SK-N-SH treated with all-trans-retinoic acid at 6 μM for 48 hours (cell line): Measurements from ENCODE around the gene MTO1.

Source experiments
- ATAC-seq: fragments of 200-7000 bp; cut with Tn5 transposase; 3 replicates; pipeline ENCODE4 v1.9.1; 2020; ENCODE audit warnings: mild to moderate bottlenecking, moderate library complexity
- ARNTL ChIP-seq: fragments of 450-650 bp; formaldehyde crosslinking; IDR thresholded peaks from 2 replicates; pipeline ENCODE4 v1.5.0; 2020; ENCODE audit warnings: low read depth, mild to moderate bottlenecking, moderate library complexity, borderline replicate concordance
- BACH2 ChIP-seq: fragments of 250-450 bp; sonication (Bioruptor Pico); IDR thresholded peaks from 2 replicates; pipeline ENCODE4 v1.9.0; 2021; ENCODE audit warnings: mild to moderate bottlenecking, borderline replicate concordance
- CREB5 ChIP-seq: fragments of 250-450 bp; sonication (Bioruptor Pico); IDR thresholded peaks from 2 replicates; pipeline ENCODE4 v1.5.1; 2020; ENCODE audit warnings: low read depth, mild to moderate bottlenecking, moderate library complexity
- CSDC2 ChIP-seq: fragments of 250-450 bp; sonication (Bioruptor Pico); IDR thresholded peaks from 2 replicates; pipeline ENCODE4 v1.5.0; 2020; ENCODE audit warnings: mild to moderate bottlenecking, moderate library complexity
- CSRNP3 ChIP-seq: fragments of 250-450 bp; sonication (Bioruptor Pico); IDR thresholded peaks from 2 replicates; pipeline ENCODE4 v1.5.1; 2021; ENCODE audit warnings: mild to moderate bottlenecking, moderate library complexity
- ESRRG ChIP-seq: fragments of 250-450 bp; sonication (Bioruptor Pico); IDR thresholded peaks from 2 replicates; pipeline ENCODE4 v1.6.1; 2021; ENCODE audit warnings: mild to moderate bottlenecking
- GLIS3 ChIP-seq: fragments of 250-450 bp; sonication (Bioruptor Pico); IDR thresholded peaks from 2 replicates; pipeline ENCODE4 v1.5.0; 2020; ENCODE audit warnings: mild to moderate bottlenecking, moderate library complexity
- ISL1 ChIP-seq: fragments of 250-450 bp; sonication (Bioruptor Pico); IDR thresholded peaks from 2 replicates; pipeline ENCODE4 v2.1.2; 2022; ENCODE audit warnings: mild to moderate bottlenecking, moderate library complexity
- OSR1 ChIP-seq: fragments of 250-450 bp; sonication (Bioruptor Pico); IDR thresholded peaks from 2 replicates; pipeline ENCODE4 v1.8.0; 2022; ENCODE audit warnings: moderate library complexity, mild to moderate bottlenecking, inconsistent platforms
- PATZ1 ChIP-seq: fragments of 250-450 bp; sonication (Bioruptor Pico); IDR thresholded peaks from 2 replicates; pipeline ENCODE4 v1.8.0; 2020; ENCODE audit warnings: mild to moderate bottlenecking, moderate library complexity, borderline replicate concordance
- POU6F1 ChIP-seq: fragments of 250-450 bp; sonication (Bioruptor Pico); IDR thresholded peaks from 2 replicates; pipeline ENCODE4 v1.8.0; 2021; ENCODE audit warnings: low read depth, mild to moderate bottlenecking, moderate library complexity, borderline replicate concordance
- RARB ChIP-seq: fragments of 250-450 bp; sonication (Bioruptor Pico); IDR thresholded peaks from 2 replicates; pipeline ENCODE4 v1.8.0; 2021; ENCODE audit warnings: mild to moderate bottlenecking, moderate library complexity
- SNAI2 ChIP-seq: fragments of 250-450 bp; sonication (Bioruptor Pico); IDR thresholded peaks from 2 replicates; pipeline ENCODE4 v1.5.0; 2020; ENCODE audit warnings: mild to moderate bottlenecking, moderate library complexity
- TCF4 ChIP-seq: fragments of 250-450 bp; sonication (Bioruptor Pico); IDR thresholded peaks from 2 replicates; pipeline ENCODE4 v1.8.0; 2021; ENCODE audit warnings: mild to moderate bottlenecking, moderate library complexity, borderline replicate concordance
- TOX ChIP-seq: fragments of 250-450 bp; sonication (Bioruptor Pico); IDR thresholded peaks from 2 replicates; pipeline ENCODE4 v1.8.0; 2021; ENCODE audit warnings: mild to moderate bottlenecking, moderate library complexity, borderline replicate concordance
- TSHZ2 ChIP-seq: fragments of 250-450 bp; sonication (Bioruptor Pico); IDR thresholded peaks from 2 replicates; pipeline ENCODE4 v1.5.0; 2020; ENCODE audit warnings: mild to moderate bottlenecking, moderate library complexity
- ZC3H10 ChIP-seq: fragments of 250-450 bp; sonication (Bioruptor Pico); IDR thresholded peaks from 2 replicates; pipeline ENCODE4 v1.5.1; 2021; ENCODE audit warnings: mild to moderate bottlenecking, moderate library complexity
- ZFP3 ChIP-seq: fragments of 250-450 bp; sonication (Bioruptor Pico); IDR thresholded peaks from 2 replicates; pipeline ENCODE4 v1.5.0; 2020; ENCODE audit warnings: mild to moderate bottlenecking, moderate library complexity
- ZFP30 ChIP-seq: fragments of 450-650 bp; formaldehyde crosslinking; IDR thresholded peaks from 2 replicates; pipeline ENCODE4 v1.5.0; 2022; ENCODE audit warnings: mild to moderate bottlenecking, moderate library complexity
- ZNF565 ChIP-seq: fragments of 450-650 bp; formaldehyde crosslinking; conservative IDR thresholded peaks from 2 replicates; pipeline ENCODE4 v1.5.0; 2020; ENCODE audit warnings: low read depth, mild to moderate bottlenecking, moderate library complexity
- ZNF70 ChIP-seq: fragments of 450-650 bp; formaldehyde crosslinking; IDR thresholded peaks from 2 replicates; pipeline ENCODE4 v1.5.0; 2020; ENCODE audit warnings: mild to moderate bottlenecking, moderate library complexity

The MTO1 gene

GRCh38 chr6:73523434-73524123 lies 62.0 kb downstream of the MTO1 start:
- TF ChIP-seq PATZ1 (CRISPR knock-in tag) (no peak), BACH2 (CRISPR knock-in tag) (no peak), OSR1 (CRISPR knock-in tag) (no peak), ZFP30 (no peak), ZFP3 (CRISPR knock-in tag) (no peak), RARB (CRISPR knock-in tag) (no peak), ZNF70 (no peak), ESRRG (CRISPR knock-in tag) (no peak), ISL1 (CRISPR knock-in tag) (no peak), CREB5 (no peak), ARNTL (CRISPR knock-in tag) (no peak), SNAI2 (no peak), ZC3H10 (CRISPR knock-in tag) (no peak)
- ATAC-seq, result no peak

- TF ChIP-seq TOX (CRISPR knock-in tag) (no peak), CSDC2 (CRISPR knock-in tag) (no peak), TSHZ2 (CRISPR knock-in tag) (no peak), CREB5 (no peak), RARB (CRISPR knock-in tag) (no peak), ZFP30 (no peak)
- no peak for ATAC-seq
Observed at GRCh38 chr6:73525546-73526330, 64.2 kb downstream of the MTO1 start.

GRCh38 chr6:73528897-73529296 lies 67.4 kb downstream of the MTO1 start:
- ATAC-seq, result no peak
- TF ChIP-seq TOX (CRISPR knock-in tag), result no peak
- TF ChIP-seq TCF4, result no peak
- no peak for TF ChIP-seq ISL1 (CRISPR knock-in tag)
- no peak for TF ChIP-seq OSR1 (CRISPR knock-in tag)
- no peak for TF ChIP-seq POU6F1 (CRISPR knock-in tag)
- TF ChIP-seq CSDC2 (CRISPR knock-in tag), result no peak
- TF ChIP-seq ESRRG (CRISPR knock-in tag), result no peak
- no peak for TF ChIP-seq ZNF70
- TF ChIP-seq GLIS3 (CRISPR knock-in tag), result no peak
- no peak for TF ChIP-seq BACH2 (CRISPR knock-in tag)
- TF ChIP-seq CREB5, result no peak
- no peak for TF ChIP-seq ZC3H10 (CRISPR knock-in tag)
- no peak for TF ChIP-seq ZNF565
- no peak for TF ChIP-seq PATZ1 (CRISPR knock-in tag)
- TF ChIP-seq CSRNP3, result no peak
- TF ChIP-seq SNAI2, result no peak
